HepG2 (cell line): ENCODE results near the gene TET3. TPM values are rescaled to one million over a fixed set of nuclear protein-coding genes. Genes with fewer than 3 reads are reported as not detected.
A peak's percentile ranks its signal among the peaks of the same experiment; 100 is the strongest.

ENCODE experiments used
- CREM ChIP-seq, 2 experiments: sonication (generic) in 1 of 2; formaldehyde crosslinking in 1 of 2; IDR thresholded peaks; 2 replicates each; pipeline versions ENCODE4 v1.4.0 to v1.6.1; 2016 to 2020; ENCODE audit warnings: antibody characterized with exemption in 1 of 2, mild to moderate bottlenecking in 1 of 2, missing genetic modification reagents in 1 of 2
- EHMT2 ChIP-seq: fragments of 200-600 bp; sonication (generic); IDR thresholded peaks from 2 replicates; pipeline ENCODE4 v1.7.0; 2017; ENCODE audit warnings: antibody characterized with exemption, low read depth, low read length, borderline replicate concordance
- HNRNPH1 ChIP-seq: fragments of 200-400 bp; formaldehyde crosslinking; optimal IDR thresholded peaks from 2 replicates; pipeline ENCODE3; 2017; ENCODE audit warnings: mild to moderate bottlenecking, low read depth, low read length
- HNRNPL ChIP-seq: fragments of 200-400 bp; formaldehyde crosslinking; IDR thresholded peaks from 2 replicates; pipeline ENCODE4 v1.6.1; 2017; ENCODE audit warnings: mild to moderate bottlenecking, low read depth, low read length
- KDM4B ChIP-seq: sonication (generic); formaldehyde crosslinking; IDR thresholded peaks from 2 replicates; pipeline ENCODE4 v1.4.0; 2020; ENCODE audit warnings: missing genetic modification reagents
- NCOR1 ChIP-seq: fragments of 200-600 bp; sonication (generic); IDR thresholded peaks from 2 replicates; pipeline ENCODE4 v1.7.0; 2017; ENCODE audit warnings: antibody characterized with exemption, low read length, borderline replicate concordance
- NR3C1 ChIP-seq: sonication (generic); formaldehyde crosslinking; IDR thresholded peaks from 2 replicates; pipeline ENCODE4 v1.4.0; 2020; ENCODE audit warnings: missing genetic modification reagents
- PTBP1 ChIP-seq: fragments of 200-400 bp; formaldehyde crosslinking; IDR thresholded peaks from 2 replicates; pipeline ENCODE4 v1.6.1; 2018; ENCODE audit warnings: low read length, low read depth; ENCODE audit not compliant: poor library complexity, severe bottlenecking
- ZKSCAN1 ChIP-seq: fragments of 150-350 bp; IDR thresholded peaks from 2 replicates; pipeline ENCODE4 v1.6.1; 2014; ENCODE audit warnings: low read length
- ZNF678 ChIP-seq: sonication (generic); formaldehyde crosslinking; IDR thresholded peaks from 2 replicates; pipeline ENCODE4 v1.4.0; 2020; ENCODE audit warnings: mild to moderate bottlenecking, missing genetic modification reagents
- ZSCAN30 ChIP-seq: sonication (generic); formaldehyde crosslinking; IDR thresholded peaks from 2 replicates; pipeline ENCODE4 v1.5.0; 2020; ENCODE audit warnings: mild to moderate bottlenecking, missing genetic modification reagents
- ZSCAN31 ChIP-seq: sonication (generic); formaldehyde crosslinking; IDR thresholded peaks from 2 replicates; pipeline ENCODE4 v1.5.0; 2020; ENCODE audit warnings: low read depth, mild to moderate bottlenecking, missing genetic modification reagents
- polyA plus RNA-seq, 8 experiments: library from polyadenylated mRNA; depleted of rRNA in 3 of 8; stranded (reverse) in 7 of 8; unstranded in 1 of 8; fragments of >200 nt; fragmentation: Illumina TruSeq in 4 of 8; extraction: Trizol in 4 of 8; gene quantifications; 2 replicates each; pipeline versions ENCODE4 v1.2.1 to v1.2.3, GENCODE V29; 2011 to 2016; ENCODE audit warnings: low read depth in 4 of 8, missing spikeins in 1 of 8, mixed read lengths in 1 of 8; ENCODE audit not compliant: insufficient read depth in 1 of 8
- total RNA-seq, 5 experiments: library from RNA; depleted of rRNA; stranded (reverse); fragments of >200 nt; fragmentation: Illumina TruSeq; extraction: Trizol; gene quantifications; 2 replicates each; pipeline ENCODE4 v1.2.3, GENCODE V29; 2016; ENCODE audit warnings: low read depth in 1 of 5
- TF ChIP-seq, protein P1 (sequence below): sonication (generic); formaldehyde crosslinking; IDR thresholded peaks from 2 replicates; pipeline ENCODE4 v1.5.1; 2020; ENCODE audit warnings: mild to moderate bottlenecking, moderate library complexity, missing genetic modification reagents
- TF ChIP-seq, protein P2 (sequence below): sonication (generic); IDR thresholded peaks from 2 replicates; pipeline ENCODE4 v1.6.1; 2016; ENCODE audit warnings: low read depth, borderline replicate concordance
- TF ChIP-seq, protein P3 (sequence below): sonication (generic); formaldehyde crosslinking; IDR thresholded peaks from 2 replicates; pipeline ENCODE4 v1.8.0; 2022; ENCODE audit warnings: mild to moderate bottlenecking, missing genetic modification reagents; ENCODE audit not compliant: insufficient replicate concordance

The TET3 gene
- total and polyA plus RNA-seq, 2 of the 13 experiments (the other 11 are each of a cell fraction or from before 2014, with no cell fraction given), result 4.3 to 6.8 TPM

DNA sequence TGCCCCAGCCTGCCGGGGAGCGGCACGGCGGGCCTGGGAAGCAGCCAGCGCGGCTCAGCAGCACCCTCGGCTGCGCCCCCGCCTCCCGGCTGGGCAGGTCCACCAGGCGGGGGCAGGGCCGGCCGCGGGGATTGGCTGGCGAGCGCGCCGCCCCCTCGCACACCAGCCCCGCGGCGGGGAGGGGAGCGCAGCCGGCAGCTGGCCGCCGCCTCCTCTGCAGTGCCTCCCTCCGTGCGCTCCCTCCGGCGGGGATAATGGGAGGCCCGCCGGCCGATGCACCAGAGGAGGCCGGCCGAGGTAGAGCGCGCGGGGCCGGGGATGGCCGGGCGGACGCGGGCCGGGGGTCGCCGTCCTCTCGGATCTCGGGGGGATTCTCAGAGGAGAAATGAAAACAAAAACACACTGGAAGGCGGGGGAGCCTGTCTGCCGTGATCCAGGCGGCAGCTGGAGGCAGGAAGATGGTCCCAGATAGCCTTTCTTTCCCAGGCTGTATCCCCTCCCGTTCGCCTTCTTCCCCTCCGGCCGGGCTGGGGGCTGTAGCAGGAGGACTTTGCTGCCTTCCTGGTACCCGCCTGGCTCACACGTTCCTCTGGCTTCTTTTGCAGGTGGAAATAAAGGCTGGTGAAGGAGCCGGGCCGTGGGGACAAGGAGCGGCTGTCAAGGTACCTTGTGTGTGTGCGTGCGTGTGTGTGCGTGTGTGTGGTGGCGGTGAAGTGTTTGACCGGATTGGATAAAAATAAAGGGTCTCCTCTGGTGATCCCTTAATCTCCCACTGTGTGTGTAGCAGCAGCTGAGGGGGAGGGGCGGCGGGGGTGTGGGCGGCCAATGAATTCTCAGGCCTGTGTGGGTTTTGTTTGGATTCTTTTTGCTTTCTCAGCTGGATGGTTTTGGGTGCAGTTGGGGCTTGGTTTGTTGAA lies 18.1 kb downstream of the TET3 start (continued):
- TF ChIP-seq HNRNPH1, result no peak
- no peak for TF ChIP-seq KDM4B (CRISPR knock-in tag)
- no peak for TF ChIP-seq NCOR1
- no peak for TF ChIP-seq EHMT2
- no peak; the same call in 1 of the 2 replicates for TF ChIP-seq ZNF678 (CRISPR knock-in tag)
- TF ChIP-seq HNRNPL, result no peak
- TF ChIP-seq CREM (IDR thresholded peaks at IDR 0.05), result no peak
- no peak for TF ChIP-seq CREM (CRISPR knock-in tag; IDR thresholded peaks at IDR 0.05)
- no peak for TF ChIP-seq ZSCAN30 (CRISPR knock-in tag)
- TF ChIP-seq ZSCAN31 (CRISPR knock-in tag), result no peak
- no peak for TF ChIP-seq NR3C1 (CRISPR knock-in tag)
- TF ChIP-seq PTBP1, result no peak
- no peak for TF ChIP-seq ZKSCAN1
- TF ChIP-seq, protein P1, sequence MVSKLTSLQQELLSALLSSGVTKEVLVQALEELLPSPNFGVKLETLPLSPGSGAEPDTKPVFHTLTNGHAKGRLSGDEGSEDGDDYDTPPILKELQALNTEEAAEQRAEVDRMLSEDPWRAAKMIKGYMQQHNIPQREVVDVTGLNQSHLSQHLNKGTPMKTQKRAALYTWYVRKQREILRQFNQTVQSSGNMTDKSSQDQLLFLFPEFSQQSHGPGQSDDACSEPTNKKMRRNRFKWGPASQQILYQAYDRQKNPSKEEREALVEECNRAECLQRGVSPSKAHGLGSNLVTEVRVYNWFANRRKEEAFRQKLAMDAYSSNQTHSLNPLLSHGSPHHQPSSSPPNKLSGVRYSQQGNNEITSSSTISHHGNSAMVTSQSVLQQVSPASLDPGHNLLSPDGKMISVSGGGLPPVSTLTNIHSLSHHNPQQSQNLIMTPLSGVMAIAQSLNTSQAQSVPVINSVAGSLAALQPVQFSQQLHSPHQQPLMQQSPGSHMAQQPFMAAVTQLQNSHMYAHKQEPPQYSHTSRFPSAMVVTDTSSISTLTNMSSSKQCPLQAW (CRISPR knock-in tag), result no peak
- TF ChIP-seq, protein P2, sequence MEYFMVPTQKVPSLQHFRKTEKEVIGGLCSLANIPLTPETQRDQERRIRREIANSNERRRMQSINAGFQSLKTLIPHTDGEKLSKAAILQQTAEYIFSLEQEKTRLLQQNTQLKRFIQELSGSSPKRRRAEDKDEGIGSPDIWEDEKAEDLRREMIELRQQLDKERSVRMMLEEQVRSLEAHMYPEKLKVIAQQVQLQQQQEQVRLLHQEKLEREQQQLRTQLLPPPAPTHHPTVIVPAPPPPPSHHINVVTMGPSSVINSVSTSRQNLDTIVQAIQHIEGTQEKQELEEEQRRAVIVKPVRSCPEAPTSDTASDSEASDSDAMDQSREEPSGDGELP, result peak; percentile 17; the same call in 1 of the 2 replicates
- TF ChIP-seq, protein P3, sequence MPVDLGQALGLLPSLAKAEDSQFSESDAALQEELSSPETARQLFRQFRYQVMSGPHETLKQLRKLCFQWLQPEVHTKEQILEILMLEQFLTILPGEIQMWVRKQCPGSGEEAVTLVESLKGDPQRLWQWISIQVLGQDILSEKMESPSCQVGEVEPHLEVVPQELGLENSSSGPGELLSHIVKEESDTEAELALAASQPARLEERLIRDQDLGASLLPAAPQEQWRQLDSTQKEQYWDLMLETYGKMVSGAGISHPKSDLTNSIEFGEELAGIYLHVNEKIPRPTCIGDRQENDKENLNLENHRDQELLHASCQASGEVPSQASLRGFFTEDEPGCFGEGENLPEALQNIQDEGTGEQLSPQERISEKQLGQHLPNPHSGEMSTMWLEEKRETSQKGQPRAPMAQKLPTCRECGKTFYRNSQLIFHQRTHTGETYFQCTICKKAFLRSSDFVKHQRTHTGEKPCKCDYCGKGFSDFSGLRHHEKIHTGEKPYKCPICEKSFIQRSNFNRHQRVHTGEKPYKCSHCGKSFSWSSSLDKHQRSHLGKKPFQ (CRISPR knock-in tag), result no peak
